Endothelial cell of umbilical vein (primary cell): ENCODE data around the gene LRP2. TPM values are rescaled to one million over a fixed set of nuclear protein-coding genes. Genes with fewer than 3 reads are reported as not detected.

Experiments
- BruUV-seq: library from RNA; stranded (reverse); fragments of 400-500 nt; replicated peaks from 2 replicates; lab custom pipeline; 2021; lab: Mats Ljungman, UMichigan
- CTCF ChIA-PET: fragments of 300-600, 350-600 bp; sonication (Branson Sonifier 250); formaldehyde crosslinking; loops from one replicate; lab custom pipeline; 2021; ENCODE audit warnings: antibody characterized with exemption, inconsistent platforms; lab: Charles Lee
- POLR2A ChIA-PET: fragments of 300-600, 350-600 bp; sonication (Branson Sonifier 250); formaldehyde crosslinking; loops from one replicate; lab custom pipeline; 2021; ENCODE audit warnings: antibody characterized with exemption, inconsistent platforms; lab: Charles Lee
- DNase-seq: peaks from one replicate; pipeline ENCODE4 v3.0.0-alpha.2; 2011; ENCODE audit warnings: low read depth, low spot score
- FAIRE-seq: peaks from 2 replicates; lab custom pipeline; 2011; peaks lifted over from hg19 to GRCh38; lab: Jason Lieb, UNC
- H2AFZ ChIP-seq: 2 replicates; pipeline ENCODE4 v1.6.0; 2012; ENCODE audit warnings: low read depth, low read length, control low read depth, inconsistent platforms
- H3K27ac ChIP-seq: 2 replicates; pipeline ENCODE4 v1.5.1; 2011; ENCODE audit warnings: low read depth, mild to moderate bottlenecking, control low read depth, low read length, moderate library complexity; ENCODE audit not compliant: insufficient read depth
- H3K27me3 ChIP-seq, 2 experiments: 2 replicates each; pipeline versions ENCODE4 v1.6.0 to v1.6.1; 2011; ENCODE audit warnings: low read length in 2 of 2, mixed read lengths in 1 of 2; ENCODE audit not compliant: control insufficient read depth in 2 of 2, insufficient read depth in 2 of 2
- H3K36me3 ChIP-seq, 2 experiments: 2 replicates in 1 of 2; 3 replicates in 1 of 2; pipeline ENCODE4 v1.5.1; 2011; ENCODE audit warnings: low read length in 2 of 2, mild to moderate bottlenecking in 1 of 2, moderate library complexity in 1 of 2; ENCODE audit not compliant: control insufficient read depth in 2 of 2, insufficient read depth in 2 of 2; ENCODE audit errors: extremely low read depth in 1 of 2
- H3K4me1 ChIP-seq: 3 replicates; pipeline ENCODE4 v1.5.1; 2011; ENCODE audit warnings: mild to moderate bottlenecking, low read length; ENCODE audit not compliant: control insufficient read depth, insufficient read depth; ENCODE audit errors: extremely low read depth
- H3K4me2 ChIP-seq: 2 replicates; pipeline ENCODE4 v1.6.1; 2011; ENCODE audit warnings: low read length, control low read depth, mixed read lengths; ENCODE audit not compliant: insufficient read depth
- H3K4me3 ChIP-seq, 3 experiments: fragments of 200-600 bp in 1 of 3; sonication (generic), shearing (Covaris generic) in 1 of 3; replicated peaks in 1 of 3; 2 replicates each; pipeline ENCODE4 v1.5.1; 2011 to 2016; ENCODE audit warnings: control low read depth in 3 of 3, low read length in 3 of 3, mild to moderate bottlenecking in 2 of 3, inconsistent platforms in 1 of 3, low read depth in 1 of 3, moderate library complexity in 1 of 3; ENCODE audit not compliant: insufficient read depth in 1 of 3
- H3K79me2 ChIP-seq: 2 replicates; pipeline ENCODE4 v1.6.0; 2012; ENCODE audit warnings: low read length, inconsistent platforms; ENCODE audit not compliant: control insufficient read depth, insufficient read depth
- H3K9ac ChIP-seq: replicated peaks from 2 replicates; pipeline ENCODE3; 2011; ENCODE audit warnings: low read length, control low read depth; ENCODE audit not compliant: insufficient read depth; ENCODE audit errors: extremely low read depth
- H3K9me1 ChIP-seq: replicated peaks from 3 replicates; pipeline ENCODE4 v1.6.0; 2011; ENCODE audit warnings: mild to moderate bottlenecking, low read length; ENCODE audit not compliant: control insufficient read depth, insufficient read depth; ENCODE audit errors: extremely low read depth
- H3K9me3 ChIP-seq: replicated peaks from 2 replicates; pipeline ENCODE4 v1.5.1; 2012; ENCODE audit warnings: low read length, inconsistent platforms; ENCODE audit not compliant: control insufficient read depth, insufficient read depth
- H4K20me1 ChIP-seq: replicated peaks from 2 replicates; pipeline ENCODE3; 2011; ENCODE audit warnings: mild to moderate bottlenecking, low read length; ENCODE audit not compliant: control insufficient read depth, insufficient read depth; ENCODE audit errors: extremely low read depth
- EZH2 ChIP-seq: IDR thresholded peaks from 2 replicates; pipeline ENCODE4 v1.6.1; 2012; ENCODE audit warnings: borderline replicate concordance, low read depth, mild to moderate bottlenecking, moderate library complexity, low read length, inconsistent platforms; ENCODE audit not compliant: severe bottlenecking
- FOS ChIP-seq: IDR thresholded peaks from 2 replicates; pipeline ENCODE4 v1.6.1; 2011; ENCODE audit warnings: mild to moderate bottlenecking, low read length, moderate library complexity, borderline replicate concordance; ENCODE audit not compliant: insufficient read depth
- GATA2 ChIP-seq: IDR thresholded peaks from 2 replicates; pipeline ENCODE4 v1.7.0; 2011; ENCODE audit warnings: low read depth, mild to moderate bottlenecking, moderate library complexity, mixed read lengths, low read length; ENCODE audit not compliant: insufficient read length, insufficient read depth
- JUN ChIP-seq: IDR thresholded peaks from 2 replicates; pipeline ENCODE4 v1.6.1; 2011; ENCODE audit warnings: borderline replicate concordance, low read depth; ENCODE audit not compliant: insufficient read length, insufficient read depth
- MYC ChIP-seq: IDR thresholded peaks from one replicate; pipeline ENCODE4 v1.6.1; 2011; ENCODE audit warnings: mild to moderate bottlenecking, low read depth, low read length
- POLR2AphosphoS5 ChIP-seq: IDR thresholded peaks from 2 replicates; pipeline ENCODE4 v1.6.1; 2012; ENCODE audit warnings: low read depth, mild to moderate bottlenecking, control low read depth, low read length, moderate library complexity; ENCODE audit not compliant: insufficient read depth
- dilution Hi-C: fragments of 300-500 bp; cut with MboI; formaldehyde crosslinking; loops from one replicate; pipeline ENCODE4 v1.15.0; 2019; ENCODE audit warnings: low sequenced_read_pairs; ENCODE audit not compliant: extremely low pct_ligation_motif_present
- intact Hi-C: fragments of 100-400 bp; cut with micrococcal nuclease; formaldehyde crosslinking; loops from one replicate; pipeline ENCODE4 v1.10.0; 2022
- polyA plus RNA-seq, 4 experiments: library from polyadenylated mRNA; depleted of rRNA in 3 of 4; stranded (reverse) in 3 of 4; unstranded in 1 of 4; fragments of >200 nt; gene quantifications; 2 replicates each; pipeline versions ENCODE4 v1.2.1 to v1.2.3, GENCODE V29; 2011 to 2012; ENCODE audit warnings: missing spikeins in 1 of 4
- total RNA-seq: library from RNA; stranded (reverse); gene quantifications from 2 replicates; pipeline ENCODE4 v1.2.3, GENCODE V29; 2021
- TF ChIP-seq, protein P1 (sequence below): IDR thresholded peaks from 2 replicates; pipeline ENCODE4 v1.6.1; 2011; ENCODE audit not compliant: insufficient read depth, insufficient read length
- TF ChIP-seq, protein P2 (sequence below), 2 donors: IDR thresholded peaks; 1 replicate in 1 of 2; 2 replicates in 1 of 2; pipeline ENCODE4 v1.5.1; 2011; ENCODE audit warnings: low read length in 2 of 2, mild to moderate bottlenecking in 2 of 2, moderate library complexity in 2 of 2, control low read depth in 1 of 2, inconsistent platforms in 1 of 2, low read depth in 1 of 2; ENCODE audit not compliant: insufficient read depth in 1 of 2; ENCODE audit errors: extremely low read depth in 1 of 2

LRP2 gene
- total and polyA plus RNA-seq, 2 donors (not counting 3 experiments of a cell fraction or from before 2014, with no cell fraction given): not detected

DNA sequence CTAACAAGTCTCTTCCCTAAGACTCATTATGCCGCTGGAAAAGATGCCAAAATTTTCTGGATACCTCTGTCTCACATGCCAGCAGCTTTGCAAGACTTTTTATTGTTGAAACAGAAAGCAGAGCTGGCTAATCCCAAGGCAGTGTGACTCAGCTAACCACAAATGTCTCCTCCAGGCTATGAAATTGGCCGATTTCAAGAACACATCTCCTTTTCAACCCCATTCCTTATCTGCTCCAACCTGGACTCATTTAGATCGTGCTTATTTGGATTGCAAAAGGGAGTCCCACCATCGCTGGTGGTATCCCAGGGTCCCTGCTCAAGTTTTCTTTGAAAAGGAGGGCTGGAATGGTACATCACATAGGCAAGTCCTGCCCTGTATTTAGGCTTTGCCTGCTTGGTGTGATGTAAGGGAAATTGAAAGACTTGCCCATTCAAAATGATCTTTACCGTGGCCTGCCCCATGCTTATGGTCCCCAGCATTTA, 266.7 kb downstream of the LRP2 start:
- TF ChIP-seq, protein P1, sequence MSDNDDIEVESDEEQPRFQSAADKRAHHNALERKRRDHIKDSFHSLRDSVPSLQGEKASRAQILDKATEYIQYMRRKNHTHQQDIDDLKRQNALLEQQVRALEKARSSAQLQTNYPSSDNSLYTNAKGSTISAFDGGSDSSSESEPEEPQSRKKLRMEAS: no peak
- TF ChIP-seq EZH2 (no peak), POLR2AphosphoS5 (no peak), GATA2 (no peak), FOS (peak; percentile 23), MYC (no peak), JUN (no peak)
- TF ChIP-seq, protein P2, sequence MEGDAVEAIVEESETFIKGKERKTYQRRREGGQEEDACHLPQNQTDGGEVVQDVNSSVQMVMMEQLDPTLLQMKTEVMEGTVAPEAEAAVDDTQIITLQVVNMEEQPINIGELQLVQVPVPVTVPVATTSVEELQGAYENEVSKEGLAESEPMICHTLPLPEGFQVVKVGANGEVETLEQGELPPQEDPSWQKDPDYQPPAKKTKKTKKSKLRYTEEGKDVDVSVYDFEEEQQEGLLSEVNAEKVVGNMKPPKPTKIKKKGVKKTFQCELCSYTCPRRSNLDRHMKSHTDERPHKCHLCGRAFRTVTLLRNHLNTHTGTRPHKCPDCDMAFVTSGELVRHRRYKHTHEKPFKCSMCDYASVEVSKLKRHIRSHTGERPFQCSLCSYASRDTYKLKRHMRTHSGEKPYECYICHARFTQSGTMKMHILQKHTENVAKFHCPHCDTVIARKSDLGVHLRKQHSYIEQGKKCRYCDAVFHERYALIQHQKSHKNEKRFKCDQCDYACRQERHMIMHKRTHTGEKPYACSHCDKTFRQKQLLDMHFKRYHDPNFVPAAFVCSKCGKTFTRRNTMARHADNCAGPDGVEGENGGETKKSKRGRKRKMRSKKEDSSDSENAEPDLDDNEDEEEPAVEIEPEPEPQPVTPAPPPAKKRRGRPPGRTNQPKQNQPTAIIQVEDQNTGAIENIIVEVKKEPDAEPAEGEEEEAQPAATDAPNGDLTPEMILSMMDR (IDR thresholded peaks at IDR 0.05; ENCODE audit: extremely low read depth in 1 of 2, insufficient read depth in 1 of 2, low read depth in 1 of 2, low read length in 2 of 2): no peak
- H3K9ac ChIP-seq: no peak overlapping the region
- DNase-seq: no peak
- ChIA-PET POLR2A (no interaction called here), CTCF (interaction anchor here (0.6 to 2.7 kb wide), 5 partner anchors 9 to 135 kb away, joined by 3 to 20 read pairs (median 4); no protein-coding TSS in a partner anchor)
- H3K9me1 ChIP-seq: no peaks in the 10 kb centered on the region
- H3K79me2 ChIP-seq: no peaks in the 10 kb centered on the region
- H3K4me3 ChIP-seq: no peak overlapping the region
- no peaks in the 10 kb centered on the region for H4K20me1 ChIP-seq
- no peak overlapping the region for H2AFZ ChIP-seq
- H3K27ac ChIP-seq: no peak overlapping the region
- H3K4me1 ChIP-seq: no peaks in the 10 kb centered on the region
- peak; percentile 43 for FAIRE-seq
- H3K27me3 ChIP-seq: no peaks in the 10 kb centered on the region
- dilution Hi-C loops (no loop called here), intact Hi-C loops (no loop called here)
- no peaks in the 10 kb centered on the region for H3K36me3 ChIP-seq
- no peaks in the 10 kb centered on the region for H3K9me3 ChIP-seq
- no TSS peak for BruUV-seq
- H3K4me2 ChIP-seq: no peak overlapping the region
